CD8-positive, alpha-beta memory T cell (primary cell): ENCODE measurements around the gene ILK. TPM values are rescaled to one million over a fixed set of nuclear protein-coding genes. Genes with fewer than 3 reads are reported as not detected.

Source experiments
- CTCF ChIA-PET: fragments of 350-600 bp; sonication (Branson Sonifier 250); formaldehyde crosslinking; loops from one replicate; lab custom pipeline; 2021; ENCODE audit warnings: antibody characterized with exemption; lab: Charles Lee
- POLR2A ChIA-PET: fragments of 350-600 bp; sonication (Branson Sonifier 250); formaldehyde crosslinking; loops from one replicate; lab custom pipeline; 2021; ENCODE audit warnings: antibody characterized with exemption; lab: Charles Lee
- DNase-seq, 5 donors: peaks; one replicate each; pipeline versions ENCODE4 v3.0.0 to v3.0.0-alpha.2; 2020 to 2022; ENCODE audit warnings: mixed read lengths in 1 of 5
- H3K27ac ChIP-seq: one replicate; pipeline ENCODE4 v1.7.0; 2013; ENCODE audit warnings: low read depth, mild to moderate bottlenecking, low read length, moderate library complexity
- H3K27me3 ChIP-seq: 2 replicates; pipeline ENCODE4 v1.7.0; 2013; ENCODE audit warnings: low read length, mild to moderate bottlenecking; ENCODE audit not compliant: insufficient read depth, poor library complexity, severe bottlenecking
- H3K36me3 ChIP-seq: 2 replicates; pipeline ENCODE4 v1.7.0; 2013; ENCODE audit warnings: mild to moderate bottlenecking, low read length, moderate library complexity; ENCODE audit not compliant: insufficient read depth
- H3K4me1 ChIP-seq: 2 replicates; pipeline ENCODE4 v1.7.0; 2013; ENCODE audit warnings: mild to moderate bottlenecking, low read length, moderate library complexity; ENCODE audit not compliant: insufficient read depth
- H3K4me3 ChIP-seq: 2 replicates; pipeline ENCODE4 v1.7.0; 2013; ENCODE audit warnings: mild to moderate bottlenecking, low read length
- H3K9me3 ChIP-seq: 2 replicates; pipeline ENCODE4 v1.7.0; 2013; ENCODE audit warnings: mild to moderate bottlenecking, low read length
- H3K27ac Mint-ChIP-seq, 8 donors: one replicate each; pipeline ENCODE4 v1.8.0; 2020 to 2021; ENCODE audit warnings: mixed read lengths in 8 of 8, mild to moderate bottlenecking in 6 of 8, inconsistent platforms in 3 of 8, moderate library complexity in 3 of 8
- H3K27me3 Mint-ChIP-seq, 2 donors: one replicate each; pipeline ENCODE4 v1.8.0; 2020 to 2021; ENCODE audit warnings: mixed read lengths in 2 of 2, mild to moderate bottlenecking in 1 of 2, moderate library complexity in 1 of 2
- H3K36me3 Mint-ChIP-seq, 3 donors: one replicate each; pipeline ENCODE4 v1.8.0; 2020 to 2021; ENCODE audit warnings: mixed read lengths in 3 of 3, inconsistent platforms in 1 of 3, mild to moderate bottlenecking in 1 of 3
- H3K4me1 Mint-ChIP-seq, 3 donors: one replicate each; pipeline ENCODE4 v1.8.0; 2020 to 2021; ENCODE audit warnings: mixed read lengths in 3 of 3, inconsistent platforms in 1 of 3, mild to moderate bottlenecking in 1 of 3
- H3K4me3 Mint-ChIP-seq, 7 donors: one replicate each; pipeline ENCODE4 v1.8.0; 2020 to 2021; ENCODE audit warnings: mixed read lengths in 7 of 7, mild to moderate bottlenecking in 6 of 7, moderate library complexity in 4 of 7, inconsistent platforms in 2 of 7
- H3K9me3 Mint-ChIP-seq, 5 donors: one replicate each; pipeline ENCODE4 v1.8.0; 2020 to 2022; ENCODE audit warnings: mixed read lengths in 5 of 5, mild to moderate bottlenecking in 3 of 5, moderate library complexity in 2 of 5, inconsistent platforms in 1 of 5
- polyA plus RNA-seq: library from polyadenylated mRNA; unstranded; fragments of 300-500 nt; fragmentation: Illumina TruSeq; gene quantifications from one replicate; pipeline ENCODE4 v1.2.3, GENCODE V29; 2021
- total RNA-seq, 2 experiments: library from RNA; stranded (reverse); gene quantifications; one replicate each; pipeline ENCODE4 v1.2.3, GENCODE V29; 2021

Gene ILK
- total and polyA plus RNA-seq, 3 experiments from 2014 or later = 90.1 to 111 (median 92.6) TPM

DNA sequence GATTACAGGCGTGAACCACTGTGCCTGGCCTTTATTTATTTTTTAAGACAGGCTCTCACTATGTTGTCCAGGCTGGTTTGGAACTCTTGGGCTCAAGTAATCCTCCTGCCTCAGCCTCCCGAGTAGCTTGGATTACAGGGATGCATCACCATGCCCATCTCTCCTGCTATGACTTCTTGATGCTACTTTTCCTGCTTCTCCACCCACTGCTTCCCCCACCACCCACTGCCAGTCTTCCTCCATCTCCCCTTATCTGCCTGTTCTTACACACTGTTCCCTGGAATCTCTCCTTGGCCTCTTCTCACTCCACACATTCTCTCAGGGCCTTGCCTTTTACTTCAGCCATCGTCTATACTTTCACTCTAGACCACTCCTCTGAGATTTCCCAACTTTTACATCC lies 32.9 kb downstream of the ILK start:
- H3K27me3 ChIP-seq = no peaks in the 10 kb centered on the region
- Mint-ChIP-seq H3K27ac (no peak overlapping the region), H3K4me1 (no peaks in the 10 kb centered on the region), H3K4me3 (no peak overlapping the region), H3K9me3 (no peaks in the 10 kb centered on the region), H3K36me3 (peaks cover 0 to 18% (median 0%) of the 10 kb centered on the region in 3 donors), H3K27me3 (peaks cover 0 to 2% of the 10 kb centered on the region in 2 donors)
- H3K27ac ChIP-seq = no peak overlapping the region
- H3K36me3 ChIP-seq = no peaks in the 10 kb centered on the region
- H3K4me3 ChIP-seq = no peak overlapping the region
- H3K4me1 ChIP-seq = no peaks in the 10 kb centered on the region
- CTCF ChIA-PET = no interaction called here
- no peak for DNase-seq
- no peaks in the 10 kb centered on the region for H3K9me3 ChIP-seq
- POLR2A ChIA-PET = no interaction called here

DNA sequence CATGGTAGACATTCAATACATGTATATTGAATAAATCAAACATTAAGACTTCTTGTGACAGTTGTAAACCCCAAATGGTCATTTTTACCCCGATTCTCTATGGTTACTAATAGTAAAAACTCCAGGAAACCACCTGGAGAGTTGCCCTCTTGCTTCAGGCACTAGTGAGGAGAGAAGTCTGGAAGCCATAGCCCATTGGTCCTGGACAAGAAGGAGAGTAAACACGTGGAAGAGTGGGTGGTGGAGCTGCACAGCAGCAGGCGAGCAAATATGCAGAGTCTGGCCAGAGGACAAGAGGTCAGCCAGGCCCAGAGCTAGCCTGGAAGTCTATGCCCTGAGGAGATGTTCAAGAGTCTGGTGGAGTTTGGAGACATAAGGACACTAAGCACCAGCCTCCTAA lies 34.3 kb downstream of the ILK start:
- H3K9me3 ChIP-seq = no peaks in the 10 kb centered on the region
- no peaks in the 10 kb centered on the region for H3K36me3 ChIP-seq
- no peaks in the 10 kb centered on the region for H3K4me1 Mint-ChIP-seq
- H3K36me3 Mint-ChIP-seq = peaks cover 0 to 9% (median 0%) of the 10 kb centered on the region in 3 donors
- H3K4me1 ChIP-seq = peaks cover 3% of the 10 kb centered on the region
- H3K27me3 ChIP-seq = no peaks in the 10 kb centered on the region
- no peak overlapping the region for H3K27ac Mint-ChIP-seq
- no peak overlapping the region for H3K4me3 Mint-ChIP-seq
- H3K4me3 ChIP-seq = no peak overlapping the region
- ChIA-PET CTCF (no interaction called here), POLR2A (interaction anchor here (0.6 kb wide), 1 partner anchor 357 kb away, joined by 3 read pairs; no protein-coding TSS in a partner anchor)
- no peaks in the 10 kb centered on the region for H3K9me3 Mint-ChIP-seq
- peaks cover 0 to 2% of the 10 kb centered on the region in 2 donors for H3K27me3 Mint-ChIP-seq
- no peak overlapping the region for H3K27ac ChIP-seq
- DNase-seq = no peak

- DNase-seq = no peak
- no peaks in the 10 kb centered on the region for H3K4me1 Mint-ChIP-seq
- no peak overlapping the region for H3K27ac Mint-ChIP-seq
- no peaks in the 10 kb centered on the region for H3K9me3 Mint-ChIP-seq
- no peak overlapping the region for H3K4me3 Mint-ChIP-seq
- Histone ChIP-seq H3K4me1 (peaks cover 5% of the 10 kb centered on the region), H3K36me3 (no peaks in the 10 kb centered on the region), H3K27ac (no peak overlapping the region), H3K4me3 (no peak overlapping the region), H3K9me3 (no peaks in the 10 kb centered on the region), H3K27me3 (no peaks in the 10 kb centered on the region)
- peaks cover 0 to 4% (median 0%) of the 10 kb centered on the region in 3 donors for H3K36me3 Mint-ChIP-seq
- ChIA-PET POLR2A (no interaction called here), CTCF (interaction anchor here (0.9 to 1.2 kb wide), 3 partner anchors 15 to 78 kb away, joined by 3 to 5 read pairs (median 3); no protein-coding TSS in a partner anchor)
- H3K27me3 Mint-ChIP-seq = peaks cover 0 to under 1% of the 10 kb centered on the region in 2 donors
Measured at GRCh38 chr11:6638429-6638828, 34.9 kb downstream of the ILK start.

DNA sequence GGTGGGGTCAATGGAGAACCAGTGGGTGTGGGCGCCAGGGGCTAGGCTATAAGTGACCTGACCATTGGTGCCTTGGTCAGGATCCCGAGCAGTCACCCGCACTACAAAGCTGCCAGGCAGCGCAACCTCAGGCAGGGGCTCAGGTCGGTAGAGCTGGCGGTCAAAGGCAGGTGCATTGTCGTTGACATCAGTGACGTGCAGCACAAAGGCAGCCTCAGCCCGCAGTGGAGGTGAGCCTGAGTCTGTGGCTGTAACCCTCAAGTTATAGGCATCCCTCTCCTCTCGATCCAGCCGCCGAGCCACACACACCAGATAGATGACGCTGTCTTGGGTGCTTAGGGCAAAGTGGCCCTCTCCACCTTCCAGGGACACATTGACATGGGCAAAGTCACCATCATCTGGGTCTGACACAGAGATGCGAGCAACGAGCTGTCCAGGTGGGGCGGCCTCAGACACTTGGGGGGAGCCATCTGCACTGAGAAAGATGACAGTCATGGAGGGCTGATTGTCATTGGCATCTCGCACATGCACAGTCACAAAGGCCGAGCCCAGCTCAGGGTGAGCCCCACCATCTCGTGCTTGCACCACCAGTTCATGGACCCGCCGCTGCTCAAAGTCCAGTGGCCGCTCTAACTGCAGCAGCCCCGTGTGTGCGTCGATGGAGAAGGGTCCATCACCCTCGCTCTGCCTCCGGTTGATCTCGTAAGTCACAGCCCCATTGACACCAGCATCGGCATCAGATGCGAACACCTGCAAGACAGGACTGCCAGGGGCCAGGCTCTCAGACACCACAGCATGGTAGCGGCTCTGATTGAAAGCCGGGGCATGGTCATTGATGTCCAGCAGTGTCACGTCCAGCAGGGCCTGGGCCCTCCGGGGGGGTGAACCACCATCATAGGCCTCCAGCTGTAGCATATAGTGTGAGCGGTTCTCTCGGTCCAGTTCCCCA lies 36.7 kb downstream of the ILK start:
- H3K4me3 Mint-ChIP-seq = no peak overlapping the region
- no peaks in the 10 kb centered on the region for H3K9me3 ChIP-seq

DNA sequence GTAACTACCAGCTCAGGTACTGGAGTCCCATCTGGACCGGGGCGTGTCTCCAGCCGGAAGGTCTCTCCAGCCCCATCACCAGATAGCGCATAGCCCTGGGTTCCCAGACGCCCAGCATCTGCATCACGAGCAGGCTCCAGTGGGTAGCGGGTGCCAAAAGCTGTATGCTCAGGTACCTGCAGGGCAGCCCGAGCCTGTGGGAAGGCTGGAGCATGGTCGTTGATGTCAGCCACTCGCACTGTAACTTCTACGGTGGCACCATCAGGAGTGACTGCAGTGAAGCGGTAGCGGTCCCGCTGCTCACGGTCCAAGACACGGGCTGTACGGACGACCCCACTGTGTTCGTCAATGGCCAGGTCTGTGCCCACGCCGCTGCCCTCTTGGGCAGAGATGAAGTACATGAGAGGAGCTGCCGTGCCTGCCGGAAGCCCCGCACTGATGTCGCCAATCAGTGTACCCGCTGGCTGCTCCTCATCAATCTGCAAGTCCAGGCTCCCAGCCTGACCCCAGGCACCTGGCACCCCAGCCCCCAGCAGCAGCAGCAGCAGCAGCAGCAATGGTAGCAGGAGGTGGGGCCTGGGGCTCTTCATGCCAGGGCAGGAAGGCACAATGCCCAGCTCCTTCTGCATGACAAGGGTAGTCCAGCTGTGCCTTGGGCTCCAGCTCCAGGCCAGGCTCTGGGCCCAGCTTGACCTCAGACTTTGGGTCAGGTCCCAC lies 37.6 kb downstream of the ILK start:
- H3K4me1 Mint-ChIP-seq = no peaks in the 10 kb centered on the region
- Histone ChIP-seq H3K27ac (no peak overlapping the region), H3K4me3 (no peak overlapping the region), H3K9me3 (no peaks in the 10 kb centered on the region), H3K4me1 (peaks cover 27% of the 10 kb centered on the region), H3K27me3 (no peaks in the 10 kb centered on the region), H3K36me3 (no peaks in the 10 kb centered on the region)
- H3K4me3 Mint-ChIP-seq = no peak overlapping the region
- H3K27ac Mint-ChIP-seq = no peak overlapping the region
- peaks cover 0 to 1% of the 10 kb centered on the region in 2 donors for H3K27me3 Mint-ChIP-seq
- peaks cover 0 to 4% (median 0%) of the 10 kb centered on the region in 3 donors for H3K36me3 Mint-ChIP-seq
- ChIA-PET CTCF (interaction anchor here (0.6 kb wide), 1 partner anchor 11 kb away, joined by 3 read pairs; no protein-coding TSS in a partner anchor), POLR2A (no interaction called here)
- no peaks in the 10 kb centered on the region for H3K9me3 Mint-ChIP-seq
- DNase-seq = no peak

More for the DNA sequence above, 36.7 kb downstream of the ILK start:
- DNase-seq = no peak
- H3K4me1 ChIP-seq = peaks cover 19% of the 10 kb centered on the region
- H3K27ac ChIP-seq = no peak overlapping the region
- POLR2A ChIA-PET = no interaction called here
- peaks cover 0 to 4% (median 0%) of the 10 kb centered on the region in 3 donors for H3K36me3 Mint-ChIP-seq
- no peaks in the 10 kb centered on the region for H3K9me3 Mint-ChIP-seq
- no peaks in the 10 kb centered on the region for H3K36me3 ChIP-seq
- CTCF ChIA-PET = interaction anchor here (0.6 to 1.2 kb wide), 3 partner anchors 12 to 261 kb away, joined by 3 to 4 read pairs (median 3); no protein-coding TSS in a partner anchor
- no peak overlapping the region for H3K27ac Mint-ChIP-seq
- no peaks in the 10 kb centered on the region for H3K4me1 Mint-ChIP-seq
- no peaks in the 10 kb centered on the region for H3K27me3 Mint-ChIP-seq
- no peak overlapping the region for H3K4me3 ChIP-seq
- H3K27me3 ChIP-seq = no peaks in the 10 kb centered on the region

GRCh38 chr11:6642957-6643356 lies 39.4 kb downstream of the ILK start:
- Mint-ChIP-seq H3K4me3 (no peak overlapping the region), H3K9me3 (no peaks in the 10 kb centered on the region), H3K36me3 (peaks cover 0 to 4% (median 0%) of the 10 kb centered on the region in 3 donors), H3K4me1 (no peaks in the 10 kb centered on the region), H3K27me3 (peaks cover 0 to 1% of the 10 kb centered on the region in 2 donors), H3K27ac (no peak overlapping the region)
- Histone ChIP-seq H3K9me3 (no peaks in the 10 kb centered on the region), H3K27ac (no peak overlapping the region), H3K36me3 (no peaks in the 10 kb centered on the region), H3K4me3 (no peak overlapping the region), H3K4me1 (peaks cover 45% of the 10 kb centered on the region), H3K27me3 (no peaks in the 10 kb centered on the region)
- CTCF ChIA-PET = no interaction called here
- POLR2A ChIA-PET = no interaction called here
- DNase-seq = no peak

- ChIA-PET POLR2A (interaction anchor here (0.7 to 1.8 kb wide), 3 partner anchors 19 to 157 kb away, joined by 3 to 10 read pairs (median 5); partner anchors contain the start of gene TAF10), CTCF (interaction anchor here (1.3 to 1.6 kb wide), 2 partner anchors 27 to 41 kb away, joined by 4 to 5 read pairs; partner anchors contain the start of gene TPP1)
- H3K9me3 ChIP-seq = no peaks in the 10 kb centered on the region
- Mint-ChIP-seq H3K4me1 (no peaks in the 10 kb centered on the region), H3K27me3 (peaks cover 0 to 1% of the 10 kb centered on the region in 2 donors), H3K9me3 (no peaks in the 10 kb centered on the region), H3K36me3 (no peaks in the 10 kb centered on the region), H3K27ac (peak overlapping the region in 2 of 8 donors; percentile 80), H3K4me3 (peak overlapping the region in 4 of 7 donors; percentile 29 to 64 (median 59))
- no peaks in the 10 kb centered on the region for H3K27me3 ChIP-seq
- H3K36me3 ChIP-seq = no peaks in the 10 kb centered on the region
- H3K4me1 ChIP-seq = peaks cover 59% of the 10 kb centered on the region
- H3K4me3 ChIP-seq = peak overlapping the region; percentile 40
- H3K27ac ChIP-seq = no peak overlapping the region
- no peak for DNase-seq
Measured at GRCh38 chr11:6646071-6646470, 42.5 kb downstream of the ILK start.
